Right cardiac atrium (tissue), 5 donors: ENCODE measurements around the gene PHLDA2. TPM values are rescaled to one million over a fixed set of nuclear protein-coding genes. Genes with fewer than 3 reads are reported as not detected.

Experiments used
- ATAC-seq, 2 donors: fragments of 200-7000 bp; cut with Tn5 transposase; one replicate each; pipeline versions ENCODE4 v1.8.0 to v1.9.1; 2020; ENCODE audit warnings: moderate library complexity in 2 of 2, mild to moderate bottlenecking in 1 of 2
- DNase-seq, 3 donors: peaks; one replicate each; pipeline ENCODE4 v3.0.0-alpha.2; 2020
- H3K27ac ChIP-seq: one replicate; pipeline ENCODE4 v1.5.1; 2013; ENCODE audit warnings: mild to moderate bottlenecking, low read length, control low read depth, moderate library complexity
- H3K27me3 ChIP-seq: one replicate; pipeline ENCODE4 v1.6.1; 2013; ENCODE audit not compliant: control insufficient read depth, insufficient read depth
- H3K4me1 ChIP-seq: one replicate; pipeline ENCODE4 v1.6.1; 2013; ENCODE audit warnings: low read length; ENCODE audit not compliant: control insufficient read depth, insufficient read depth
- H3K4me3 ChIP-seq: one replicate; pipeline ENCODE4 v1.5.1; 2013; ENCODE audit warnings: low read length, control low read depth
- H3K9me3 ChIP-seq: one replicate; pipeline ENCODE4 v1.6.1; 2013; ENCODE audit warnings: low read length; ENCODE audit not compliant: control insufficient read depth
- WGBS: extraction: QIAGEN DNeasy Blood & Tissue Kit; methylation state at CpG from one replicate; pipeline ENCODE4 v1.1.7; 2013; 5-methylcytosine and 5-hydroxymethylcytosine counted together
- intact Hi-C, 4 donors: fragments of 100-400 bp; cut with DNase I; formaldehyde crosslinking; loops; one replicate each; pipeline versions ENCODE4 v1.11.0 to v1.14.0; 2022 to 2023
- polyA plus RNA-seq: library from polyadenylated mRNA; stranded (reverse); fragments of 200-250 nt; gene quantifications from one replicate; pipeline ENCODE4 v1.2.3, GENCODE V29; 2013
- total RNA-seq, 4 donors: library from RNA; stranded (reverse); fragmentation: NEBNext Ultra II Directional; extraction: Animal tissue kit (Norgen Biotek cat#: 25700); gene quantifications; one replicate each; pipeline ENCODE4 v1.2.1, GENCODE V29; 2021
- donor health status: healthy with polysubstance abuse.
- donor health status: DM: no; HTN: yes; CAD: no.
- donor health status: DM: no; HTN: no; CAD: no.
- donor health status: DM: no; HTN: yes; CAD: no; lungs with severe emphysema.
- donor health status: DM: yes; HTN: yes; CAD: no.

PHLDA2 gene
- total and polyA plus RNA-seq, 5 donors = 0.57 to 2.1 (median 1.4) TPM; not detected in 1

GRCh38 chr11:2927121-2927800 is 2.0 kb downstream of the PHLDA2 start:
- intact Hi-C loops = no loop called here
- Histone ChIP-seq H3K4me1 (peaks cover 3% of the 10 kb centered on the region), H3K27ac (no peak overlapping the region), H3K9me3 (no peaks in the 10 kb centered on the region), H3K4me3 (no peak overlapping the region), H3K27me3 (no peaks in the 10 kb centered on the region)
- WGBS = 90% methylated on average over 12 of the region's 12 CpGs
- DNase-seq (peak; percentile 9 to 32 (median 27)), ATAC-seq (no peak)

- no peaks in the 10 kb centered on the region for H3K9me3 ChIP-seq
- H3K27ac ChIP-seq = no peak overlapping the region
- peaks cover 3% of the 10 kb centered on the region for H3K4me1 ChIP-seq
- H3K27me3 ChIP-seq = no peaks in the 10 kb centered on the region
- intact Hi-C loops = no loop called here
- no peak overlapping the region for H3K4me3 ChIP-seq
- ATAC-seq (no peak), DNase-seq (peak; percentile 11 to 45 (median 30))
- WGBS = 89% methylated on average over 11 of the region's 11 CpGs
Measured at GRCh38 chr11:2926611-2927051, 2.6 kb downstream of the PHLDA2 start.

DNA sequence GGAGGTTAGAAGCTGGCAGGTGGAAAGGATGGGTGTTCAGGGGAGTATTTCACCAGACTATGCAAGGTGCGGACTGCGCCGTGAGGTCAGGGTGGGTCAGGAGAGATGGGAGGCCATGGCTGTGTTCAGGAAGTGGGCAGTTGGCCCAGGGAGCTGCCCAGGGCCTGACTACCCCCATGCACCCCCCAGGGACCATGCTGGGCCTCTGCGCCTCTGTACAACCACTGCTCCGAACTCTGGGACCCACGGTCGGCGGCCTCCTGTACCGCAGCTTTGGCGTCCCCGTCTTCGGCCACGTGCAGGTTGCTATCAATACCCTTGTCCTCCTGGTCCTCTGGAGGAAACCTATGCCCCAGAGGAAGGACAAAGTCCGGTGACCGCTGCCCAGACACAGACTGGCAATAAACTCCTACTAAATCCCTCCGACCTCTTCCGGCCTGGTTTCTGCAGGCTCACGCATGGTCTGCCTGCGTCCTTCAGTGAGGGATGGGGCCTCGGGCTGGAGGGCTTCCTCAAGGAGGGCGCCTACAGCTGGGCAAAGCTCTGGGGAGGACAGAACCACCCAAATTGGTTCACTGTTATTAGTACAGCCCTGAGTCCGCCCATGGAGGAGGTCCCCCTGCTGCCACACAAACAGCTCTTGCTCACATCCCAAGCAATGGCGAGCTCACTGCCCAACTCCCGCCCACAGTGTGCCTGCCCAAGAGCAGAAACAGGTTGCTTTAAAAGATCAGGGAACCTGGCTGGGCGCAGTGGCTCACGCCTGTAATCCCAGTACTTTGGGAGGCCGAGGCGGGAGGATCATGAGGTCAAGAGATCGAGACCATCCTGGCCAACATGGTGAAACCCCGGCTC is 4.2 kb downstream of the PHLDA2 start:
- Histone ChIP-seq H3K4me1 (peaks cover 3% of the 10 kb centered on the region), H3K4me3 (no peak overlapping the region), H3K27ac (no peak overlapping the region), H3K9me3 (no peaks in the 10 kb centered on the region), H3K27me3 (no peaks in the 10 kb centered on the region)
- WGBS = 91% methylated on average over 30 of the region's 30 CpGs
- intact Hi-C loops = no loop called here
- peak; percentile 10 to 51 (median 34) for DNase-seq
- no peak for ATAC-seq

- DNase-seq = peak in 1 of 3 donors; percentile 55
- intact Hi-C loops = no loop called here
- no peaks in the 10 kb centered on the region for H3K27me3 ChIP-seq
- no peak overlapping the region for H3K4me3 ChIP-seq
- no peaks in the 10 kb centered on the region for H3K9me3 ChIP-seq
- 65% methylated on average over 10 of the region's 10 CpGs for WGBS
- peak in 1 of 2 donors; percentile 16 for ATAC-seq
- no peaks in the 10 kb centered on the region for H3K4me1 ChIP-seq
- no peak overlapping the region for H3K27ac ChIP-seq
Measured at GRCh38 chr11:2924381-2924780, 4.8 kb downstream of the PHLDA2 start.

GRCh38 chr11:2923446-2924375 is 5.5 kb downstream of the PHLDA2 start:
- Histone ChIP-seq H3K4me3 (no peak overlapping the region), H3K9me3 (no peaks in the 10 kb centered on the region), H3K27ac (no peak overlapping the region), H3K27me3 (no peaks in the 10 kb centered on the region), H3K4me1 (no peaks in the 10 kb centered on the region)
- intact Hi-C loops = no loop called here
- 78% methylated on average over 22 of the region's 22 CpGs for WGBS
- DNase-seq (peak in 2 of 3 donors; percentile 42 to 60), ATAC-seq (no peak)

DNA sequence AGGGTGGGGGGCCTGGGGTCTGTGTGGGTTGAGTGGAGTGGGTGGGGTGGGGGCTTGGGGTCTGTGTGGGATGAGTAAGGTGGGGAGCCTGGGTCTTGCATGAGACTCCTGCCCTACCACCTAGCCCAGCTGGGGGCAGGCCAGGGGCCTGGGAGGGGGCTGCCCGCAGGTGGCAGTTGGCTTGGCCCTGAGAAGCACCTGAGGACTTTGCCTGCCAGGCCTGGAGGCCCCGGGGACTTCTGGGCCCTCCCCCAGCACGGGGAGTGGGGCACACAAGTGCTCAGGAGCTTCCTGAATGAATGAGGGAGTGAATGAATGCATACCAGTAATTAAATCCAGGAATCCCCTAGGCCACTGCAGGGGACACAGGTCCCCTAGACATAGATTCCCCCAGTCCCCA is 6.6 kb downstream of the PHLDA2 start:
- H3K27me3 ChIP-seq = no peaks in the 10 kb centered on the region
- 74% methylated on average over 3 of the region's 3 CpGs for WGBS
- DNase-seq = peak in 2 of 3 donors; percentile 15 to 52
- H3K4me3 ChIP-seq = no peak overlapping the region
- no peak overlapping the region for H3K27ac ChIP-seq
- intact Hi-C loops = no loop called here
- no peak for ATAC-seq
- no peaks in the 10 kb centered on the region for H3K9me3 ChIP-seq
- H3K4me1 ChIP-seq = no peaks in the 10 kb centered on the region

GRCh38 chr11:2921742-2922493 is 7.3 kb downstream of the PHLDA2 start:
- 87% methylated on average over 26 of the region's 29 CpGs for WGBS

DNA sequence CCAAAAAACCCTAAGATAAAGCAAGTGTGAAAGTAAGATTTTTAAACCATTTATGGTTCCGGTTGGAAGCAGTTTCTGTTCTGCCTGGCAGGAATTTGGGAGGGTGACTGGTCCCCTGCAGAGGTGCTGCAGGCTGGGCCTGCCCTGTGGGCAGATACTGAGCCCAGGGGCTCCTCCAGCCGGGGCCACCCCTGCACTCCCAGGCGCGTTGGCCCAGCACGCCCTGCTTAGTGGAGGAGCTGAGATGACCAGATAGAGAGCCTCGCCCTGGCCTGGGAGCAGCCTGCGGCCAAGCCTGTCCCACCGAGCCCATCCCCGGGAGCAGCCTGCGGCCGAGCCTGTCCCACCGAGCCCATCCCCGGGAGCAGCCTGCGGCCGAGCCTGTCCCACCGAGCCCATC is 8.0 kb downstream of the PHLDA2 start:
- Histone ChIP-seq H3K9me3 (no peaks in the 10 kb centered on the region), H3K27me3 (no peaks in the 10 kb centered on the region), H3K4me1 (no peaks in the 10 kb centered on the region), H3K27ac (no peak overlapping the region), H3K4me3 (no peak overlapping the region)
- intact Hi-C loops = no loop called here
- WGBS = 81% methylated on average over 13 of the region's 16 CpGs
- peak in 2 of 3 donors; percentile 31 to 42 for DNase-seq
- no peak for ATAC-seq

More at GRCh38 chr11:2921742-2922493, 7.3 kb downstream of the PHLDA2 start:
- Histone ChIP-seq H3K4me3 (no peak overlapping the region), H3K9me3 (no peaks in the 10 kb centered on the region), H3K27me3 (no peaks in the 10 kb centered on the region), H3K27ac (no peak overlapping the region), H3K4me1 (no peaks in the 10 kb centered on the region)
- DNase-seq (peak in 2 of 3 donors; percentile 52 to 61), ATAC-seq (no peak)
- intact Hi-C loops = no loop called here

GRCh38 chr11:2920343-2920742 is 8.9 kb downstream of the PHLDA2 start:
- no peak overlapping the region for H3K27ac ChIP-seq
- H3K27me3 ChIP-seq = no peaks in the 10 kb centered on the region
- DNase-seq = peak in 2 of 3 donors; percentile 45 to 59
- H3K4me1 ChIP-seq = no peaks in the 10 kb centered on the region
- H3K4me3 ChIP-seq = no peak overlapping the region
- intact Hi-C loops = no loop called here
- H3K9me3 ChIP-seq = no peaks in the 10 kb centered on the region
- ATAC-seq = no peak
- 82% methylated on average over 12 of the region's 12 CpGs for WGBS

- Histone ChIP-seq H3K9me3 (no peaks in the 10 kb centered on the region), H3K4me1 (no peaks in the 10 kb centered on the region), H3K4me3 (no peak overlapping the region), H3K27me3 (no peaks in the 10 kb centered on the region), H3K27ac (no peak overlapping the region)
- WGBS = 69% methylated on average over 13 of the region's 13 CpGs
- intact Hi-C loops = no loop called here
- DNase-seq (peak in 2 of 3 donors; percentile 51 to 74), ATAC-seq (peak in 1 of 2 donors; percentile 2)
Measured at GRCh38 chr11:2919837-2920236, 9.4 kb downstream of the PHLDA2 start.
